Parathyroid adenoma (tissue), 2 donors: ENCODE measurements around the gene RPS3.

Experiments
- H2AFZ ChIP-seq: fragments of 300-600 bp; sonication (generic); one replicate; pipeline ENCODE4 v1.7.0; 2017; ENCODE audit warnings: antibody characterized with exemption, mild to moderate bottlenecking
- H3K27ac ChIP-seq: fragments of 300-600 bp; sonication (generic); one replicate; pipeline ENCODE4 v1.7.0; 2017
- H3K27me3 ChIP-seq: fragments of 300-600 bp; sonication (generic); one replicate; pipeline ENCODE4 v1.7.0; 2017; ENCODE audit warnings: low read length; ENCODE audit not compliant: control insufficient read depth, insufficient read depth
- H3K36me3 ChIP-seq: fragments of 300-600 bp; sonication (generic); one replicate; pipeline ENCODE4 v1.7.0; 2017; ENCODE audit warnings: low read length; ENCODE audit not compliant: control insufficient read depth, insufficient read depth
- H3K4me1 ChIP-seq: fragments of 300-600 bp; sonication (generic); one replicate; pipeline ENCODE4 v1.7.0; 2017; ENCODE audit warnings: control low read depth
- H3K4me2 ChIP-seq: fragments of 300-600 bp; sonication (generic); one replicate; pipeline ENCODE4 v1.7.0; 2017; ENCODE audit warnings: low read length
- H3K4me3 ChIP-seq: fragments of 300-600 bp; sonication (generic); one replicate; pipeline ENCODE4 v1.7.0; 2017; ENCODE audit warnings: low read depth, low read length
- H3K79me2 ChIP-seq: fragments of 300-600 bp; sonication (generic); one replicate; pipeline ENCODE4 v1.7.0; 2017; ENCODE audit warnings: control low read depth
- H3K9ac ChIP-seq: fragments of 300-600 bp; sonication (generic); one replicate; pipeline ENCODE4 v1.7.0; 2017; ENCODE audit warnings: mild to moderate bottlenecking
- H3K9me3 ChIP-seq: fragments of 300-600 bp; sonication (generic); one replicate; pipeline ENCODE4 v1.7.0; 2017; ENCODE audit warnings: low read length; ENCODE audit not compliant: control insufficient read depth
- CTCF ChIP-seq: fragments of 300-600 bp; sonication (generic); IDR thresholded peaks from one replicate; pipeline ENCODE4 v1.7.0; 2017; ENCODE audit warnings: antibody characterized with exemption, mild to moderate bottlenecking
- donor health status: primary hyperparathyroidism.

RPS3 gene

GRCh38 chr11:75453916-75454655, 54.8 kb downstream of the RPS3 start:
- no peaks in the 10 kb centered on the region for H3K9me3 ChIP-seq
- H3K27me3 ChIP-seq = no peaks in the 10 kb centered on the region
- no peak for TF ChIP-seq CTCF
- H3K4me1 ChIP-seq = no peaks in the 10 kb centered on the region
- H3K4me2 ChIP-seq = no peak overlapping the region
- no peak overlapping the region for H3K27ac ChIP-seq
- no peaks in the 10 kb centered on the region for H3K36me3 ChIP-seq
- no peak overlapping the region for H2AFZ ChIP-seq
- no peak overlapping the region for H3K9ac ChIP-seq
- H3K79me2 ChIP-seq = no peaks in the 10 kb centered on the region
- no peak overlapping the region for H3K4me3 ChIP-seq

GRCh38 chr11:75454987-75455386, 55.7 kb downstream of the RPS3 start:
- Histone ChIP-seq H3K4me3 (no peak overlapping the region), H3K9me3 (no peaks in the 10 kb centered on the region), H3K36me3 (no peaks in the 10 kb centered on the region), H2AFZ (no peak overlapping the region), H3K9ac (no peak overlapping the region), H3K79me2 (no peaks in the 10 kb centered on the region), H3K4me1 (no peaks in the 10 kb centered on the region), H3K27ac (no peak overlapping the region), H3K27me3 (no peaks in the 10 kb centered on the region), H3K4me2 (no peak overlapping the region)
- no peak for TF ChIP-seq CTCF
